T-helper 2 cell treated with Interferon-gamma antibody and Interleukin-4, amounts not matched to agents 5 μg/mL and 100 μg/mL, for 36 hours (primary cell): Measurements from ENCODE around the gene MLEC.

ENCODE experiments used
- DNase-seq: peaks from one replicate; pipeline ENCODE4 v3.0.0; 2021; ENCODE audit warnings: low spot score
- H3K27ac Mint-ChIP-seq: one replicate; pipeline ENCODE4 v1.8.0; 2021; ENCODE audit warnings: mild to moderate bottlenecking, mixed read lengths
- H3K27me3 Mint-ChIP-seq: one replicate; pipeline ENCODE4 v1.8.0; 2021; ENCODE audit warnings: low read depth, mixed read lengths
- H3K36me3 Mint-ChIP-seq: one replicate; pipeline ENCODE4 v1.8.0; 2021; ENCODE audit warnings: low read depth, mixed read lengths
- H3K4me1 Mint-ChIP-seq: one replicate; pipeline ENCODE4 v1.8.0; 2021; ENCODE audit warnings: low read depth, mixed read lengths
- H3K4me3 Mint-ChIP-seq: one replicate; pipeline ENCODE4 v1.8.0; 2022; ENCODE audit warnings: mild to moderate bottlenecking, moderate library complexity, mixed read lengths
- H3K9me3 Mint-ChIP-seq: one replicate; pipeline ENCODE4 v1.8.0; 2021; ENCODE audit warnings: mixed read lengths

The MLEC gene

DNA sequence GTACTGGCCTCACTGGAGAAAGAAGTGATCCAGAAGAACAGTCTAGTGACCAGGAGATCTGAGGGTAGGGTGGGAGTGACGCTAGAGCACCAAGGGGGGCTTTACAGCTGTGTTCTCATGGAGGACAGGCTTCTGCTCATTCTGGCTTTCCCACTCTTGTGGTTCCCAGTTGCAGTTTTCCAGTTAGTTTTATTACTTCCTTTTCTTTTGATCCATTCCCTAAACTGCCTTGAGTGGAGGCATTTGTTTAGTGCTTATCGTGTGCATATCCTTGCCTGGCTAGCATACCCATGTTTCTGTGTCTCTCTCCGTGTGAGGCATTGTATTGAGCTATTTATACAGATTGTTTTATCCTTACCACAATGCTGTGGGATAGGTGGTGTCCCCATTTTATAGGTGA lies 4.0 kb downstream of the MLEC start:
- no peaks in the 10 kb centered on the region for H3K27me3 Mint-ChIP-seq
- peaks cover 53% of the 10 kb centered on the region for H3K4me1 Mint-ChIP-seq
- H3K9me3 Mint-ChIP-seq = no peaks in the 10 kb centered on the region
- peaks cover 36% of the 10 kb centered on the region for H3K36me3 Mint-ChIP-seq
- no peak for DNase-seq
- no peak overlapping the region for H3K27ac Mint-ChIP-seq
- peak overlapping the region; percentile 11 for H3K4me3 Mint-ChIP-seq

DNA sequence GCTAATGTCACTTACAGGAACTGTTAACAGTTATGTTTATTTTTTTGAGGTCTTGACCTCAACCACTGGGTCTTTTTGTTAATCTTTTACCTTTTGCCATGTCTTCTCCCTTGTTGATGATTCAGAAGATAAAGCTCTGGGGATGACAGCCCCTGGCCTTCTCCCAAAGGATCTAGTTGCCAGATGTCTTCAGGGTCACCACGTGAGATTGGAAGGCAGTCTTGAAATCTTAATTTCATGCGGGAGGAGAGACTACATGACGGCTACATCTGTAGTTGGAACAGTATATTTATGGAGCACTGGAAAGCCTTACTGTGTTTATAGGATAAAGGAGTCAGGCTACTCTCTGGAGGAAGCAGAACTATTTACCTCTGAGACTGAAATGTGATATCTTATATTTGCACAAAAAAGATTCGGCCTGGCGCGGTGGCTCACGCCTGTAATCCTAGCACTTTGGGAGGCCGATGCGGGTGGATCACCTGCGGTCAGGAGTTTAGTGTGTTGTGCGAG lies 5.6 kb downstream of the MLEC start:
- peak overlapping the region; percentile 44 for H3K4me3 Mint-ChIP-seq
- no peaks in the 10 kb centered on the region for H3K27me3 Mint-ChIP-seq
- peak overlapping the region; percentile 84 for H3K27ac Mint-ChIP-seq
- peaks cover 50% of the 10 kb centered on the region for H3K36me3 Mint-ChIP-seq
- H3K4me1 Mint-ChIP-seq = peaks cover 55% of the 10 kb centered on the region
- no peak for DNase-seq
- H3K9me3 Mint-ChIP-seq = no peaks in the 10 kb centered on the region

DNA sequence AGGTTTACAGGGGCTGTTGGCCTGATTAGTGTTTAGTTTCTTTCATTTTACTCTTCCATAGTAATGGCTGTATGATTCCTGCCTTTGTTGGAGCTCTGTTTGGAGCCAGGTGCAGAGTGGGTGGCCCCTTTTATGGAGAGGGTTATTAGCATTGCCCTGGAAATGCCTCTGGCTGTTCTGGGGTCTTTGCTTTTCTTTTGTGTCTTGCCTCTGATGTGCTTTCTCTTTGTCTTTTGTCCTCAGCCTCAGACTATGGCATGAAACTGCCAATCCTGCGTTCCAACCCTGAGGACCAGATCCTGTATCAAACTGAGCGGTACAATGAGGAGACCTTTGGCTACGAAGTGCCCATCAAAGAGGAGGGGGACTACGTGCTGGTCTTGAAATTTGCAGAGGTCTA lies 6.9 kb downstream of the MLEC start:
- no peaks in the 10 kb centered on the region for H3K9me3 Mint-ChIP-seq
- peak overlapping the region; percentile 58 for H3K27ac Mint-ChIP-seq
- no peaks in the 10 kb centered on the region for H3K27me3 Mint-ChIP-seq
- DNase-seq = no peak
- H3K4me1 Mint-ChIP-seq = peaks cover 45% of the 10 kb centered on the region
- peaks cover 54% of the 10 kb centered on the region for H3K36me3 Mint-ChIP-seq
- H3K4me3 Mint-ChIP-seq = no peak overlapping the region

DNA sequence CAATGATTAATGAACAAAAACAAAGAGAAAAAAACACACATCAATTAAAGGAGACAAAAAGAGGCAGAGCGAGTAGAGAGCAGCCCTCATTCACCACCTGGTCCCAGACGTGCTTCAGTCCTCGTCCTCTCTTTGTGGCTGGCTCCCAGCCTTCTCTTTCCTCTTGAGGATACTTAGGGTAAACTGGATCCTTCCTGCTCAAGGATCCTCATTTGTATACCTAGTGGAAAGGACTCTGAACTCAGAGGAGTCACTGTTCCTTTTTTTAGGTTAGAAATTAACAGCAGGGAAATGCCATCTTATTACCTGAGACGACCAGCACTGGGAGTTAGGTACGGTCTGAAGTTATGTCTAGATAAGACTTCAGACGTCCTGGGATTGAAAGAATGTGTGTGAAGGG lies 9.7 kb downstream of the MLEC start:
- Mint-ChIP-seq H3K4me1 (peaks cover 20% of the 10 kb centered on the region), H3K4me3 (no peak overlapping the region), H3K9me3 (no peaks in the 10 kb centered on the region), H3K27me3 (no peaks in the 10 kb centered on the region), H3K27ac (no peak overlapping the region), H3K36me3 (peaks cover 66% of the 10 kb centered on the region)
- DNase-seq = no peak

DNA sequence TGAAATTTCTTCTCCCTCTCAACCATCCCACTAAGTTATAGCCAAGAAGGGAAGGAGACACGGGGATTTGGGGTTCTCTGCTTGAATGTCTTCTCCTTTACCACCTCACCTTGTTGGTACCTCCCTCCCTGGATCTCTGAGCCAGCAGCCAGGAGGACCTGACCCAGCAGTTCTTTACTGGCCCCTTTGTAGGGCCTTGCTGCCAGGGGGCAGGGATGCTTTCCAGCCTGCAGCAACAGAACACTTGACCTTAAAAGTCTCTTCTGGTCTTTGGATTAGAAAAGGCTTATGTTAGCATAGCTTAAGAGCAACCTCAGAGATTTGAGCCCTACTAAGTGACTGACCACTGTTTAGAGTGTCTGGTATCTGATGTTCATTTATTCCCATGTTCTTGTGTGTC lies 10.4 kb downstream of the MLEC start:
- Mint-ChIP-seq H3K27me3 (no peaks in the 10 kb centered on the region), H3K4me3 (no peak overlapping the region), H3K4me1 (peaks cover 14% of the 10 kb centered on the region), H3K36me3 (peaks cover 66% of the 10 kb centered on the region), H3K9me3 (no peaks in the 10 kb centered on the region), H3K27ac (no peak overlapping the region)
- no peak for DNase-seq

DNA sequence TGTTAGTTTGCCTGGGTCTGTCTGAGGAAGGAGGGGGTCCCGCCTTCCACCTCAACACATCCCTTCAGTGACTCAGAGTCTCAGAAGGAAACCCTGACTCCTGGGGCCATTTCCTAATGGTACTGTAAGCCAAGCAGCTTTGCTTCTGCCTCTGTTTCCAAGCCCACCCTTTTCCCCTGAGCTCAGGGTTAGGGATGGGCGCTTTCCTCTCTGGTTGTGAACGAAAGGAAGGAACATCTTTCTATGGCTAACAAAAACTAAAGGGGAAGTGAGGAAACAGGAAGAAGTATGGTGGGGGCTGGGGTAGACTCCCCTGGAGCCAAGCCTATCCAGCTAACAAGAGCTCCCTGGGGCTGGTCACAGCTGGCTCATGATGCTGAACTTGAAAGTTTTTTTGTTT lies 11.7 kb downstream of the MLEC start:
- H3K27ac Mint-ChIP-seq = no peak overlapping the region
- H3K36me3 Mint-ChIP-seq = peaks cover 62% of the 10 kb centered on the region
- H3K4me3 Mint-ChIP-seq = no peak overlapping the region
- DNase-seq = no peak
- no peaks in the 10 kb centered on the region for H3K9me3 Mint-ChIP-seq
- H3K4me1 Mint-ChIP-seq = peaks cover 4% of the 10 kb centered on the region
- no peaks in the 10 kb centered on the region for H3K27me3 Mint-ChIP-seq

DNA sequence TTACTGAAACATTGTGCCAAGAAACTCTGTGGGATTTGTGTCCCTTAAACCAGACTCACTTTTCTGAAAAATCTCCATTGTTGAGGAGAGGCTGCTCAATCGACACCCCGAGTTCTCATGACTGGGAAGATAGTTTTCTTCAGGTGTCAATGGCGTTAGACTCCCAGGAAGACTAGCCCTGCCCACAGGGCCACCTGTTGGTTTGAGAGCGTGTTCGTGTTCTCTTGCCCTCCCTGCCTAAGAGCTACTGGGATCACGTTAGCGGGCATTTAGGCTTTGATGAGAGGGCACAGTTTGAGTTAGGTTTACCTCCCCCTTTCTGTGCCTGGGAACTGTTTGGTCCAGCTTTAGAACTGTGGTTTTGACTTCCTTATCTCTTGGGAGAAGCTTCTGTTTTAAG lies 12.6 kb downstream of the MLEC start:
- H3K27me3 Mint-ChIP-seq = no peaks in the 10 kb centered on the region
- H3K4me3 Mint-ChIP-seq = no peak overlapping the region
- DNase-seq = no peak
- no peak overlapping the region for H3K27ac Mint-ChIP-seq
- H3K9me3 Mint-ChIP-seq = no peaks in the 10 kb centered on the region
- peaks cover 2% of the 10 kb centered on the region for H3K4me1 Mint-ChIP-seq
- H3K36me3 Mint-ChIP-seq = peaks cover 55% of the 10 kb centered on the region

DNA sequence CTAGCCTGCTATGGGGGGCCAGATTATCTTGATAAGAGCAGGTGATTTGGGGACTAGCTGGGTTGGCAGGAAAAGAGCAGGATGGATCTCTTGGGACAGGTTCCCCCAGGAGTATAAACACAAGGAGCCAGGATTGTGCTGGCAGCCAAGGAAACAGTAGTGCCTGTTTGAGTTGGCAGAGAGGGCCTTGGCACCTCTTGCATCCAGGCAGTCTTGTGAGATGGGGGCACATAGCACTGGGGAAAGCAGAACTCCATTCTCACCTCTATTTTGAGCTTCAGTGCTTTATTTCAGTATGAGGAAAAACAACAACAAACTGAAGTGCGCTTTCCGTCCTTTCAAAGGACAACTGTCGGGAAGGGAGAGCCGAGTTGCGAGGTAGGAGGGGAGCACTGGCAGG lies 13.9 kb downstream of the MLEC start:
- Mint-ChIP-seq H3K9me3 (no peaks in the 10 kb centered on the region), H3K36me3 (peaks cover 46% of the 10 kb centered on the region), H3K27ac (no peak overlapping the region), H3K27me3 (no peaks in the 10 kb centered on the region), H3K4me3 (no peak overlapping the region), H3K4me1 (peaks cover 2% of the 10 kb centered on the region)
- no peak for DNase-seq

DNA sequence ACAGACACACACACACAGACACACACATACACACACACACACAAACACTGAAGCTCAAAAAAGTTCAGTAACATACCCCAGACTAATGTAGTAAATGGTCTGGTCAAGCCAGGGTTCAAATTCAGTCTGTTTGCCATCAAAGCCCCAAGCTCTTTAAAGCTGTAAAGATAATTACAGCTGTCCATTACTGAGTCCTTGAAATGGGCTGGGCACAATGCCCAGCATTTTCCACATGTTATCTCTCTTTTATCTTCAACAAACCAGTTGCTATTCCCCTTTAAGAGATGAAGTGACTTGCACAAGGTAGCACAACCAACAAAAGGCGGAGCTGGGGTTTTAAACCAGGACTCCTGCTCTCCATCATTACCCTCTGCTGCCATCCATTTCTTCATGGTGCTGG lies 15.7 kb downstream of the MLEC start:
- H3K36me3 Mint-ChIP-seq = peaks cover 29% of the 10 kb centered on the region
- no peaks in the 10 kb centered on the region for H3K9me3 Mint-ChIP-seq
- H3K4me3 Mint-ChIP-seq = no peak overlapping the region
- no peaks in the 10 kb centered on the region for H3K27me3 Mint-ChIP-seq
- no peak for DNase-seq
- no peak overlapping the region for H3K27ac Mint-ChIP-seq
- H3K4me1 Mint-ChIP-seq = no peaks in the 10 kb centered on the region

DNA sequence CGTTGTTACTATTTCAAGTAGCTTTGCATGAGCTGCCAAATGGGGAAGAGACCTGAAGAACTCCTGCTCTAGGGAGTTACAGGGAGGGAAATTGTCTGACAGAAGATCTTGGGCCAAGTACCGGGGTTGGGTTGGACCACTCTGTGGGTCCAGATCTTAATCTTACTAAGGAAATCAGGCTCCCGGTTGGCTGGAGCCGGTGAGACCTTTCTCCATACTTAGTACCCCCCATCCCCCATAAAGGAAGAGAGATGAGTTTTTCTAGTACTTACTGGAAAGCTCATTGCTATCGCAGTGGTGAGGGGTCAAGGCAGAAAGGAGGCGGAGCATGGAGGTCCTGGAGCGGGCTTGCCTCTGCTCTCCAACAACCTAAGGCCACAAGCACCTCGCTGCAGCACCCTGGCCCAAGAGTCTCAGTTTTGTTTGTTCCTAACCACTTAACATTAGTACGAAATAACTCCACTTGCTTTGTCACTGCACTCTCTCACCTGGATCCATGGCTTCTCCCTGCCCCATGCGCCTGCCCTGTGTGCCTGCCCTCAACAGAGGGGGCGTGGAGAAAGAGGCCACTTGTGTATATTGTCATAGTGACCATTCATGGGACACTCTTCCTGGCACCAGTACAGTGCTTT lies 16.5 kb downstream of the MLEC start:
- Mint-ChIP-seq H3K36me3 (peaks cover 26% of the 10 kb centered on the region), H3K27me3 (no peaks in the 10 kb centered on the region), H3K27ac (no peak overlapping the region), H3K4me1 (no peaks in the 10 kb centered on the region), H3K9me3 (no peaks in the 10 kb centered on the region), H3K4me3 (no peak overlapping the region)
- DNase-seq = no peak

DNA sequence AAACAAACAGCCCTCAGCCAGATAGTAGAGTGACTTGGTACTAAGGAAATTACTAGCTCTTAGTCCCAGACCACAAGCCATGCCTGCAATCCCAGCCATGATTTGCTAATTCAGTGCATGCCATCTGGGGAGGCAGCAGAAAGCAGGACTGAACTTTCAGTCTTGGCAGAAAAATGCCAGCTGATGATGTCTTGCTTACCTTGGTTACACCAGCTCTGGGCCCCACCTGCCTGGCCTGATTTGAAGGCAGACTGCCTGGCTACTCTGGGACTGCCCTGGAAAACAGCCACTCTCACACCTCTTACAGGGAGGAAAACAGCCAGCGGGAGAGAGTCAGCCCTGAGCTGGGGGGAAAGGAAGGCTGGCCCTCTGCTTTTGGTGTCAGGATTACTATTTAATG lies 18.7 kb downstream of the MLEC start:
- peaks cover 4% of the 10 kb centered on the region for H3K4me1 Mint-ChIP-seq
- DNase-seq = no peak
- H3K4me3 Mint-ChIP-seq = no peak overlapping the region
- no peaks in the 10 kb centered on the region for H3K27me3 Mint-ChIP-seq
- H3K27ac Mint-ChIP-seq = no peak overlapping the region
- no peaks in the 10 kb centered on the region for H3K9me3 Mint-ChIP-seq
- H3K36me3 Mint-ChIP-seq = peaks cover 15% of the 10 kb centered on the region

DNA sequence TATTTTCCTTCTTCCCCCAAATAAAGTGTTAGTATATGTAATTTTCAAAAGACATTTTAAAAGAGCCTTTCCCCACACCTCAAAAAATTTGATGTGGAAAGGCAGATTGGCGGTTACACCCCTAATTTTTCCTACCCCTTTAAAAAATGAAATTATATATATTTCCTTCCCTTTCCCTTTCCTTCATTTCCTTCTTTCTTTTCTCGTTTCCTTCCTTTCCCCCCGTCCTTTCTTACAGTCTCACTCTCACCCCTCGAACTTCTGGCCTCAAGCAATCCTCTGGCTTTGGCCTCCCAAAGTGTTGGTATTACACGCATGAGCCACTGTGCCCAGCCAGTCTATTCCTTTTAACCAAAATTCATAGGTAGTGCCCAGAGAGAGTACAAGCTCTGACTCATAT lies 19.1 kb downstream of the MLEC start:
- Mint-ChIP-seq H3K9me3 (no peaks in the 10 kb centered on the region), H3K27me3 (no peaks in the 10 kb centered on the region), H3K36me3 (peaks cover 11% of the 10 kb centered on the region), H3K4me3 (no peak overlapping the region), H3K27ac (no peak overlapping the region), H3K4me1 (peaks cover 4% of the 10 kb centered on the region)
- DNase-seq = no peak

DNA sequence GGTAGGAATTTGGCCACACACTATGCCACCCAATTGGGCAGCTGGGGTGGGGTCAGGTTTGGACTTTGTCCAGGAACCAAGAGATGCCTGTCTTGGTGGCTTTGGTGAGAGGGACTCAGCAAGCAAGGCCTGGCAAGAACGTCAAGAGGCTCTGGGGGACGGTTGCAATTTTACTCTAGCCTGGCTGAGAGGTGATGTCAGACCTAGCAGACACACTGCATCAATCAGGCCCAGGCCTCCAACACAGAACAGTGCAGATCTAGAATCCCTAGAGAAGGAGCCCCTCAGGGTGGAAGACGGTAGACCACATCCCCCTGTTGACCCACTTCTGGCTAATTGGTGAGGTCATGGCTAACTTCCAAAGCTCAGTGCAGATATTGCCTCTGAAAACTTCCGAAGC lies 21.7 kb downstream of the MLEC start:
- Mint-ChIP-seq H3K9me3 (no peaks in the 10 kb centered on the region), H3K27me3 (no peaks in the 10 kb centered on the region), H3K36me3 (peaks cover 8% of the 10 kb centered on the region), H3K27ac (no peak overlapping the region), H3K4me3 (no peak overlapping the region), H3K4me1 (peaks cover 25% of the 10 kb centered on the region)
- no peak for DNase-seq

DNA sequence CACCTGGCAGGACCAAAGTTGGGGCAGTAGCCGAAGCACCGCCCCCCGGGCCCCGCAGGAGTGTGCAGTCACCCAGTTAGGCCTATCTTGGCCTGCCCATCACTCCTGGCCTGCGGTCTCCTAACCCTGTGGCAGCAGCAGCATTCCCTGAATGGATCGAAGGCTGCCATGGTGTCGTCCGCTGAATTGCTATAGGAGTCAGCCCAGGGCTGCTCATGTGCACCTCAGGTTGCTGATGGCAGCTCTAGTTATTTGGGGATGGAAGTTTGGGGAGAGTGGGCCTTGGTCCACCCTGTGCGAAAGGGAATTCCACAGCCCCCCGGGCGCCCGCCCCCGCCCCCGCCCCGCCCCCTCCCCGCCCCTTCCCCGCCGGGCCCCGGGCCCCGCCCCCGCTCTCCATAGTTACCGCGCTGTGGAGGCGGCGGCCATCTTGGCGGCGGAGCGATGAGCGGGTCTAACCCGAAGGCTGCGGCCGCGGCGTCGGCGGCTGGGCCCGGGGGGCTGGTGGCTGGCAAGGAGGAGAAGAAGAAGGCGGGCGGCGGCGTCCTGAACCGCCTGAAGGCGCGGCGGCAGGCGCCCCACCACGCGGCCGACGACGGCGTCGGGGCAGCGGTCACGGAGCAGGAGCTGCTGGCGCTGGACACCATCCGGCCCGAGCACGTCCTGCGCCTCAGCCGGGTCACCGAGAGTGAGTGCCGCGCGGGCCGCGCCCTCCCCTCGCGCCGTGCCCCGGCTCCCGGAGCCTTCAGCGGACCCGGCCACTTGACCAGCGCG lies 23.3 kb downstream of the MLEC start, which contains the start of gene UNC119B:
Gene UNC119B, plus strand, starts transcription at position 428 of the 774 bp plus-strand sequence. Its CDS starts 17 bp downstream, at position 445.
- Mint-ChIP-seq H3K4me3 (peak within 1 kb of the TSS; percentile 93), H3K4me1 (peaks cover 29% of the 10 kb centered on the region), H3K27me3 (no peaks in the 10 kb centered on the region), H3K27ac (peak within 1 kb of the TSS; percentile 83), H3K9me3 (no peaks in the 10 kb centered on the region), H3K36me3 (peaks cover 16% of the 10 kb centered on the region)
- DNase-seq = peak; percentile 77
